GM19328 (cell line): ENCODE measurements around the gene GPX6.
"Not testable (repeated sequence)": the region's sequence is repeated elsewhere in the genome, so short reads cannot be mapped to it uniquely, and the experiment has no call there.

ENCODE experiments used
- ATAC-seq: cut with Tn5 transposase; IDR thresholded peaks from one replicate; pipeline ENCODE4 v1.9.1; 2021; ENCODE audit warnings: mild to moderate bottlenecking, moderate library complexity; ENCODE audit not compliant: unreplicated experiment

Gene GPX6

GRCh38 chr6:28525496-28526039 is 10.0 kb upstream of the GPX6 start, which contains the start of gene GPX5:
Gene GPX5, plus strand, starts transcription at chr6:28525881. Its CDS starts 133 bp downstream, at chr6:28526014.
- ATAC-seq = no peak

- no peak for ATAC-seq
Observed at GRCh38 chr6:28523241-28523622, 7.6 kb upstream of the GPX6 start.

- no peak for ATAC-seq
Observed at GRCh38 chr6:28522594-28523240, 7.1 kb upstream of the GPX6 start.

- ATAC-seq = no peak
Observed at GRCh38 chr6:28517964-28518363, 2.4 kb upstream of the GPX6 start.

- ATAC-seq = not testable (repeated sequence)
Observed at GRCh38 chr6:28512387-28512786, 3.2 kb downstream of the GPX6 start.

- no peak for ATAC-seq
Observed at GRCh38 chr6:28511628-28512300, 3.8 kb downstream of the GPX6 start.

GRCh38 chr6:28506807-28507475 is 8.7 kb downstream of the GPX6 start:
- ATAC-seq = no peak

GRCh38 chr6:28505733-28506132 is 9.9 kb downstream of the GPX6 start:
- ATAC-seq = no peak

- not testable (repeated sequence) for ATAC-seq
Observed at GRCh38 chr6:28502709-28503305, 12.8 kb downstream of the GPX6 start.

GRCh38 chr6:28502136-28502535 is 13.5 kb downstream of the GPX6 start:
- not testable (repeated sequence) for ATAC-seq

GRCh38 chr6:28501259-28501658 is 14.3 kb downstream of the GPX6 start:
- ATAC-seq = no peak

- no peak for ATAC-seq
Observed at GRCh38 chr6:28497893-28498292, 17.7 kb downstream of the GPX6 start.

GRCh38 chr6:28497306-28497705 is 18.3 kb downstream of the GPX6 start:
- ATAC-seq = no peak

GRCh38 chr6:28496099-28496779 is 19.4 kb downstream of the GPX6 start:
- no peak for ATAC-seq

- ATAC-seq = no peak
Observed at GRCh38 chr6:28491984-28492317, 23.6 kb downstream of the GPX6 start.

GRCh38 chr6:28490205-28490890 is 25.2 kb downstream of the GPX6 start:
- no peak for ATAC-seq

GRCh38 chr6:28489366-28490204 is 26.0 kb downstream of the GPX6 start:
- ATAC-seq = no peak

GRCh38 chr6:28488916-28489365 is 26.7 kb downstream of the GPX6 start:
- no peak for ATAC-seq

GRCh38 chr6:28486988-28487742 is 28.4 kb downstream of the GPX6 start:
- ATAC-seq = no peak
